Activated naive CD4-positive, alpha-beta T cell treated with anti-CD3 and anti-CD28 coated beads, Interleukin-2, amount 50 U/mL, for 16 hours (primary cell): ENCODE data around the gene KLRC3.
"Not testable (repeated sequence)": the region's sequence is repeated elsewhere in the genome, so short reads cannot be mapped to it uniquely, and the experiment has no call there.

Source experiments
- DNase-seq: peaks from one replicate; pipeline ENCODE4 v3.0.0-alpha.2; 2020

KLRC3 gene

DNA sequence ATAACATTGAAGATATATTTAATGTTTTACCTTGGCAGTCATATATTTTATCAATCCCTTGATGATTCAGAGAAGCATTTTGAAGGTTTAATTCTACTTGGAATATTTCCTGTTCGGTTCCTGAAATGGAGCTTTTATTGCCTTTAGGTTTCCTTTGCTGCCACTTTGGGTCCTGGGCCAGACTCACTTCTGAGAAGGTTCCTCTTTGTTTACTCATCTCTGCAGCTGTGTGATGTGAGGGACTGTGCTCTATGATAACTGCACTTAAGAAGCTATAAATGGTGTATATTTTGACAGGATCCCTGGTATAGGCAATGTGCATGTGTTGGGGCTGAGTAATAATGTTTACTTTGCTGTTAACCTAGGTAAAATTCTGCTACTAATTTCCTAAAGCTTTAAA lies at the start of gene KLRC3:
Gene KLRC3, minus strand, starts transcription at position 262 of the 400 bp plus-strand sequence. Its CDS starts 45 bp downstream, at position 217.
- DNase-seq, result not testable (repeated sequence)

DNA sequence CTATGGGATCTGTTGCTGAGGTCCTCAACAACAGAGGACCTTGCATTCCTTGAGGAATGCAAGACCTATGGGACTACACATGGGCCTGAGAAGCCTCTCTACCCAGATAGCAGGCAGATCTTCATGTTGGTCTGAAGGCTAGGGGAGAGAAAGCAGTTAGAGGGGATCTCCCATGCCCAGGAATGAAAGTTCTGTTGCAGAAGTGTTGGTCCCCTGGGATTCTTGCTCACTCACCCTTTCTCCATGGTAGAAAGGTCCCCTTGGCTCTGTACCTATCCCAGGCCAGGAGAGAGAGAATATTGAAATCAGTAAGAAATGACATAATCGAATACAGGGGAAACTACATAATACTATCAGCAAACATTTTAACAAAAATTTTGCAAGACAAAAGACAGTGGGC lies 49.3 kb upstream of the KLRC3 start:
- no peak for DNase-seq

- DNase-seq, result no peak
Measured at GRCh38 chr12:10466311-10466710, 45.9 kb upstream of the KLRC3 start.

DNA sequence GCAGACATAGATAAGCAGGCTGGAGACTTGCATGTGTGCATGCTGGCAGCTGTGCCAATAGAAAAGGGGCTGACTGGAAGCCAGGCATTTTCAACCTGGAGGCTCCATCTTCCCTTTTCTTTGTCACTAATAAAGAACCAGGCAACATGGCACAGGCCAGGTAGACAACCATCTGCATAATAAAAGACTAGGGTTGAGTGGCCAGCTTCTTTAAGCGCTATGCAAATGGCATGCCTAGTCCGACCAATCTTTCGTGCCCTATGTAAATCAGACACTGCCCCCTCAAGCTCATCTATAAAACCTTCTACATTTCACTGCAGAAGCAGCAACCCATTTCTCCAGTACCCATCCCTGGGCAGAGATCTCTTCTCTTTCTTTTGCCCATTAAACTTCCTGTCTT lies 37.4 kb upstream of the KLRC3 start:
- no peak for DNase-seq

DNA sequence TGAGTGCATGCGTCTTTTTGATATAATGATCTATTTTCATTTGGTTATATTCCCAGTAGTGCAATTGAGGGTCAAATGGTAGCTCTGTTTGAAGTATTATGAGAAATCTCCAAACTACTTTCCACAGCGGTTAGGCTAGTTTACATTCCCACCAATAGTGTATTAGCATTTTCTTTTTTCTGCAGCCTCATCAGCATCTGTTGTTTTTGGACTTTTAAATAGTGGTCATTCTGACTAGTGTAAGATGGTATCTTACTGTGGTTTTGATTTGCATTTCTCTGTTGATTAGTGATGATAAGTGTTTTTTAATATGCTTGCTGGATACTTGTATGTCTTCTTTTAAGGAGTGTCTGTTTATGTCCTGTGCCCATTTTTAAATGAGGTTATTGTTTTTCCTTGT lies 36.5 kb upstream of the KLRC3 start:
- DNase-seq, result no peak

GRCh38 chr12:10455766-10456165 lies 35.4 kb upstream of the KLRC3 start:
- no peak for DNase-seq

GRCh38 chr12:10454531-10454930 lies 34.1 kb upstream of the KLRC3 start:
- no peak for DNase-seq

GRCh38 chr12:10453156-10453555 lies 32.8 kb upstream of the KLRC3 start, which contains the start of gene KLRC1:
KLRC1 (minus strand) TSS chr12:10453377; CDS start chr12:10451156, 2,221 bp downstream.
- DNase-seq, result no peak

DNA sequence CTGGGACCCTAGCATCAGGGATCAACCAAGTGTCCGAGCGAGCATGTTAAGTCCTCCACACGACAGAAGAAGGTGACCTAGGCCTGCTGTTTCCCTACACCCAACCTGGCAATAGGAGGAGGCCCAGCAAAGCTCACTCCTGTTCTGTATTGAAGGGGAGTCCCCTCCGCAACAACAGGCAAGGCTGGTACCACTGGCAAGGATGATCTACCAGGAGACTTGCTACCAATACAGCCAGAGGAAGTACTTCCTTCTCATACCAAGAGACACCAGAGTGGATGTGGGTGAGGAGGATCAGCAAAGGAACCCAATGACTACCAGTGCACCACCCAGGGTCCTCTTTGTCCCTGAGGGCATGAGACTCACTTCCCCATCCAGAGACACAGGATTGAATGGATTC lies 27.8 kb upstream of the KLRC3 start:
- DNase-seq, result no peak

GRCh38 chr12:10446052-10446451 lies 25.7 kb upstream of the KLRC3 start:
- DNase-seq, result not testable (repeated sequence)

GRCh38 chr12:10441144-10441543 lies 20.7 kb upstream of the KLRC3 start:
- DNase-seq, result not testable (repeated sequence)

GRCh38 chr12:10439608-10440274 lies 19.3 kb upstream of the KLRC3 start:
- DNase-seq, result not testable (repeated sequence)

GRCh38 chr12:10437601-10438000 lies 17.2 kb upstream of the KLRC3 start:
- not testable (repeated sequence) for DNase-seq

DNA sequence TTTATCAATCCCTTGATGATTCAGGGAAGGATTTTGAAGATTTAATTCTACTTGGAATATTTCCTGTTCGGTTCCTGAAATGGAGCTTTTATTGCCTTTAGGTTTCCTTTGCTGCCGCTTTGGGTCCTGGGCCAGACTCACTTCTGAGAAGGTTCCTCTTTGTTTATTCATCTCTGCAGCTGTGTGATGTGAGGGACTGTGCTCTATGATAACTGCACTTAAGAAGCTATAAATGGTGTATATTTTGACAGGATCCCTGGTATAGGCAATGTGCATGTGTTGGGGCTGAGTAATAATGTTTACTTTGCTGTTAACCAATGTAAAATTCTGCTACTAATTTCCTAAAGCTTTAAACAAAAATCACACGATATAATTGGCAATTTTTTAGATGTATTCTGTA lies 15.4 kb upstream of the KLRC3 start, which contains the start of gene KLRC2:
Gene KLRC2, minus strand, starts transcription at position 195 of the 400 bp plus-strand sequence. Its CDS starts 24 bp downstream, at position 171.
- not testable (repeated sequence) for DNase-seq

DNA sequence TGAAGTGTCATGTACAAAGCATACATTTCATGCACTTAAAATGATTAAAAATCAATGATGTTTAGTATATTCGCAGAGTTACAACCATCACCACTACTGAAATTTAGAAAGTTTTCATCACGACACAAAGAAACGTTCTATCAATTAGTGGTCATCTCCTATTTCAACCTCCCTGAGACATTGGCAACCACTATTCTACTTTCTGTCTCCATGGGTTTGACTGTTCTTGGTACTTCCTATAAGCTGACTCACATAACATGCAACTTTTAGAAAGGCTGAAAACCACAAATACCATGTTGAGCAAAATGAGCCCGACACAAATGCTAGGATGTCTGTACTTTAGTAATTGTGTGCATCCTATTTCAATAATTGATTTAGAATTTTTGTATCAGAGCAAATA lies 10.2 kb upstream of the KLRC3 start:
- not testable (repeated sequence) for DNase-seq

DNA sequence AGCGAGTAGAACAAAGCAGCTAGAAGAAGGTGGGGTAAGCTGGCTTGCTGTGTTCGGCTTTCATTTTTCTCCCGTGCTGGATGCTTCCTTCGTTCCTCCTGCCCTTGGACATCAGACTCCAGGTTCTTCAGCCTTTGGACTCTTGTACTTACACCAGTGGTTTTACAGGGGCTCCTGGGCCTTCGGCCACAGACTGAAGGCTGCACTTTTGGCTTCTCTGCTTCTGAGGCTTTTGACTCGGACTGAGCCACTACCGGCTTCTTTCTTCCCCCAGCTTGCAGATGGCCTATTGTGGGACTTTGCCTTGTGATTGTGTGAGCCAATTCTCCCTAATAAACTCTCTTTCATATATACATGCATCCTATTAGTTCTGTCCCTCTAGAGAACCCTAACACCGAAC lies 5.5 kb upstream of the KLRC3 start:
- DNase-seq, result not testable (repeated sequence)

DNA sequence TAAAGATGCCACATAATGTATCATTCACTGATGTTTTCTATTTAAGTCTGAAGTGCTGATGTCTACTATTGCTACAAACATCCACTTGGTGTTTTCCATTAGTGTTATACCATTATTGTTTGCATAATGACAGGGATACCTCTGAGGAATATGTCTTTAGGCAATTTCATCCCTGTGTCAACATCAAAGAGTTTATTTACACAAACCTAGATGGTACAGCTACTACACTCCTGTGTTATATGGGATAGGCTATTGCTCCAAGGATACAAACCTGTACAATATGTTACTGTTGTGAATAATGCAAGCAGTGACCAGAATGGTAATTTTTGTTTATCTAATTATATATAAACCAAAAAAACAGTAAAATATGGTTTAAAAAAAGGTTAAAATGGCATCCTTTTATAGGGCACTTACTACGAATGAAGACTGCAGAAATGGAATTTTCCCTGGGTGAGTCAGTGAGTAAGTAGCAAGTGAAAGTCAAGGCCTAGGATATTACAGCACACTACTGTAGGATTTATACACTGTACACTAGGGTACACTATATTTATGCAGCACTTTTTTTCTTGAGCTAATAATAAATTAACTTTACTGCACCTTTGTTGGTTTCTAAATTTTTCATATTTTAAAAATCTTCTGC lies 4.0 kb upstream of the KLRC3 start:
- not testable (repeated sequence) for DNase-seq

GRCh38 chr12:10422159-10422558 lies 1.8 kb upstream of the KLRC3 start:
- DNase-seq, result not testable (repeated sequence)

DNA sequence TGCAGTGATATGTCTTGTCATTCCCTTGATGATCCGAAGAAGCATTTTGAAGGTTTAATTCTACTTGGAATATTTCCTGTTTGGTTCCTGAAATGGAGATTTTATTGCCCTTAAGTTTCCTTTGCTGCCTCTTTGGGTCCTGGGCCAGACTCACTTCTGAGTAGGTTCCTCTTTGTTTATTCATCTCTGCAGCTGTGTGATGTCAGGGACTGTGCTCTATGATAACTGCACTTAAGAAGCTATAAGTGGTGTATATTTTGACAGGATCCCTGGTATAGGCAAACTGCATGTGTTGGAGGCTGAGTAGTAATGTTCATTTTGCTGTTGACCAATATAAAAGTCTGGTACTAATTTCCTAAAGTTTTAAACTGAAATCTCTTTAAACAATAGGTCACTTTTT lies 11.0 kb downstream of the KLRC3 start, which contains the start of gene KLRC4:
Gene KLRC4, minus strand, starts transcription at position 366 of the 400 bp plus-strand sequence. Its CDS starts 182 bp downstream, at position 184.
- DNase-seq, result no peak

GRCh38 chr12:10408842-10409241 lies 11.6 kb downstream of the KLRC3 start:
- no peak for DNase-seq

DNA sequence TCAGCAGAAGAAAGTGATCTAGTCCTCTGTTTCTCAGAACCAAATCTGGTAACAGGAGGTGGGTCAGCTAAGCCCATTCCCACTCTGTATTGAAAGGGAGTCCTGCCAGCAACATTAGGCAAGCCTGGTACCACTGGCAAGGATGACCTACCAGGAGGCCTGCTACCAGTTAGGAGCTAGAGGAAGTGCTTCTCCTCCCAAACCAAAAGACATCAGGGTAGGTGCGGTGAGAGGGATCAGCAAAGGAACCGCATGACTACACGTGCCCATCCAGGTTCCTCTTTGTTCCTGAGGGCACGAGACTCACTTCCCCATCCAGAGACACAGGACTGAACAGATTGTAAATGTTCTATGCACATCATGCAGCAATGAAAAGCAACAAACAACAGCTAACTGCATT lies 13.7 kb downstream of the KLRC3 start:
- no peak for DNase-seq

DNA sequence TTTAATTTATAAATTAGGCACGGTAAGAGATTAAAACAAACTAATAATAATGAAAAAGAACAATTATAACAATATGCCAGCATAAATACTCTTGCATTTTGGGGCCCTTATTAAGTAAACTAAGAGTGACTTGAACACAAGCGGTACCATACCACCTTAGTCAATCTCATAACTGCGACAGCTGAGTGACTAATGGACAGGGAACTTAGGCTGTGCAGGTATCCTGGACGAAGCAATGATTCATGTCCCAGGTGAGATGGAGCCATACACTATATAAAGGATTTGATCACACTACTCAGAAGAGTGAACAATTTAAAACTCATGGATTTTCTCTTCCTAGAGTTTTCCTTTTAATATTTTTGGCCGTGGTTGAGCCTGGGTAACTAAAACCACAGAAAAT lies 15.1 kb downstream of the KLRC3 start:
- DNase-seq, result no peak

- DNase-seq, result no peak
Measured at GRCh38 chr12:10404798-10405197, 15.6 kb downstream of the KLRC3 start.

- no peak for DNase-seq
Measured at GRCh38 chr12:10400829-10401228, 19.6 kb downstream of the KLRC3 start.
